OCI-M2 (cell line): ENCODE measurements around the gene RIOK3.
"Not testable (repeated sequence)": the region's sequence is repeated elsewhere in the genome, so short reads cannot be mapped to it uniquely, and the experiment has no call there.

Experiments used
- DNase-seq: peaks from one replicate; lab custom pipeline; 2025; ENCODE audit not compliant: unreplicated experiment; lab: John Stamatoyannopoulos, UW

The RIOK3 gene

DNA sequence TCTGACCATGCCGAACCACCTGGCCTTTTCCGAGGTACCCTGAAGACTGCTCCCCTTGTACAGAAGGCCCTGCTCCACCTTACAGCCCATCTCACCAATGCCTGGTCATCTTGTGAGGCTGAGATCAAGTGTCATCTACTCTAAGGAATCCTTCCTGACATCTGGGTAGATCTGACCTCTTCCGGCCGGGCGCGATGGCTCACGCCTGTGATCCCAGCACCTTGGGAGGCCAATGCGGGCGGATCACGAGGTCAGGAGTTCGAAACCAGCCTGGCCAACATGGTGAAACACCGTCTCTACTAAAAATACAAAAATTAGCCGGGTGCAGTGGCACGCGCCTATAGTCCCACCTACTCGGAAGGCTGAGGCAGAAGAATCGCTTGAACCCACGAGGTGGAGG lies 2.1 kb upstream of the RIOK3 start:
- DNase-seq: no peak

DNA sequence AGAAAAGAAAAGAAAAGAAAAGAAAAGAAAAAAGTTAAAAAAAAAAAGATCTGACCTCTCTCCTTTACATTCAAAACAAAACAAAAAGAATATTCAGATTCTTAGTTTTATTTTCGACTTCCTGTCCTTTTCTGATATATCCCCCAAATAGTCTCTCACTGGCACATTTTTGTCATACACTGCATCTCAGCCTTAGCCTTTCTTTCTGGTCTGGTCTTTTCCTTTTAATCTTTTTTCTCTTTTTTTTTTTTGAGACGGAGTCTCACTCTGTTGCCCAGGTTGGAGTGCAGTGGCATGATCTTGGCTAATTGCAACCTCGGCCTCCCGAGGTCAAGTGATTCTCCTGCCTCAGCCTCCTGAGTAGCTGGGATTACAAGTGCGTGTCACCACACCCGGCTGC lies 1.6 kb upstream of the RIOK3 start:
- DNase-seq: no peak

DNA sequence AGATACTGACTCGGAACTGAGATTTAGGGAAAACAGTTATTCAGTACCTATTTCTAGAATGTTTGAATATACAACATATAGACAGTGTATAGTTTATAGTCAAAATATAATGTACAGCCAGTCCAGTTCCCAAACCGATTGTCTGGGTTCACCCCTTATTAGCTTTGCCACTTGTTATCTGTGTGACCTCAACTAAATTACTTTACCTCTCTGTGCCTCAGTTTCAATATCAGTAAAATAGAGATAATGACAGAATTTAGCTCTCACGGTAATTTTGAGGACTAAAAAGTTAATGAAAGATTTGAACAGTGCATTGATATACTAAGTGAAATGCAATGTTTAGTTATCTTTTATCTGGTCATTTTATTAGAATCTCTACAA lies 750 bp upstream of the RIOK3 start:
- no peak for DNase-seq

DNA sequence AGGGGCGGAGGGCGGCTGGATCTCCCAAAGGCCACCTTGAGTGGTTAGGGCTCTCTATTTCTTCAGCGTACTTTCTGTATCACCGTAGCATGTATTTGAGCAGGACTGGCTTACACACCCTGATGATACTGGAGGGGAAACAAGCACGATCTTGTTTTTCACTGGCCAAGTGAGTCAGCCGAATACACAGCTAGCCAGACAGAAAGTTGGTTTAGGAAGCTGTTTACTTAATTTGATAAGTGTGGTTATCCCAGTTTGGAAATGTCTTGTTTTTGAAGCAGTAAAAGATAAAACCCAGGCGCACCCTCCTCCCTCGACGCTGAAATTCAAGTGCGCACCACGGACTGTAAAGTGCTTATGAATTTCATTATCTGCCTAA lies 582 bp downstream of the RIOK3 start:
- DNase-seq: no peak

DNA sequence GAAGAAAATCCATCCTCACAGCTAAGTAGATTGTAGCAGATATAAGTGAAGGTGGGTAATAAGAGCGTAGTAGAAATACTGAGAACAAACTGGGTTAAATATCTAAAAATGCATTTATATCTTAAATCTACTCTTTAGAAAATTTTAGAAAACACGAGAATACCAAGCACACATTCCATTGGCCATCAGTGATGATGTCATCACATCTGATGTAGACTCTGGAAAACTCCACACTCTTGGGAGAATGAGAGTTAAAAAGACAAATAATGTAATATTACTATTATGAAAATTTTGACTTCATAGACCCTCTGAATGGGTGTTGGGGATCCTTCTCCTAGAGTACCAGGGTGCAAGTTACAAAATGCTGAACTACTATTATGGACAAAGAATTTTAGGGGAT lies 3.7 kb downstream of the RIOK3 start:
- DNase-seq: no peak

DNA sequence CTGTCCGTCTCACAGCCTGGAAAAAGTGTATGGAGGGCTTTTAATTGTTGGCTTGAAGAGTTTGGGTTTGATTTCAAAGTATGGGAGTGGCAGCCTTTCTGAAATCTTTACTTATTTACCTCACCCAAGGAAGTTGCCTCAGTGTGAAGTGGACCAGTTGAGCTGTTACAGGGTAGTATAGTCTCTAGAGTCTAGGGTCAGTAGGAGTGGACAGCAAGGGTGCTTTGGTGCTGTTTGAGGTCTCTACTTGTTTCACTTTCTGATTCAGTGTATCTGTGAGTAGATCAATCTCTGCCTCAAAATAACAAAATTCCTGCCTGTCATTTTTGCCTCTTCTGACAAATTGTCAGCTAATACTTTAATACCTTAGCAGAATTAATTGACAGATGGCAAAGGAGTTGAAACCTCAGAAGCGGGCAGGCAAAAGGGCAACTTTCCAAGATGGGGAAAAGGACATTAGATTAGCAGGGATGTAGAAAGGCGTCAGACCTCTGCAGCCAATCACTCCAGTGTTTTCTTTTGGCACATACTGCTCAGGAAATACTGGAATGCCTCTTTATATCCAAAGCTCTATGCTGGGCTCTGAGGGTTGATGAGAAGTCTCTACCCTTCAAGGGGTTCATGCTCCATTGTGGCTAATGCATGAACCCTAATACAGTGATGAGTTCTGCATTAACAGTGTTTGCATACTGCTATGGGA lies 5.9 kb downstream of the RIOK3 start:
- DNase-seq: no peak

DNA sequence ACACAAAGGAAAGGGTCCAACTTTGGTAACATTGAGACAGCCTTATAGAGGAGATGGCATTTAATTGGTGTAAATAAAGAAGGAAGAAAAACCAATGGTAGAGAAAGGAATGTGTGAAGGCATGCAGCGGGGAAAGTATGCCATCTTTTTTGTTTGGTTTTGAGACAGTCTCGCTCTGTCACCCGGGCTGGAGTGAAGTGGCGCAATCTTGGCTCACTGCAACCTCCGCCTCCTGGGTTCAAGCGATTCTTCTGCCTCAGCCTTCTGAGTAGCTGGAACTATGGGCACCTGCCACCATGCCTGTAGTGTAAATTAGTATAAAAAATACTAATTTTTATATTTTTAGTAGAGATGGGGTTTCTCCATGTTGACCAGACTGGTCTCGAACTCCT lies 6.4 kb downstream of the RIOK3 start:
- DNase-seq: no peak

DNA sequence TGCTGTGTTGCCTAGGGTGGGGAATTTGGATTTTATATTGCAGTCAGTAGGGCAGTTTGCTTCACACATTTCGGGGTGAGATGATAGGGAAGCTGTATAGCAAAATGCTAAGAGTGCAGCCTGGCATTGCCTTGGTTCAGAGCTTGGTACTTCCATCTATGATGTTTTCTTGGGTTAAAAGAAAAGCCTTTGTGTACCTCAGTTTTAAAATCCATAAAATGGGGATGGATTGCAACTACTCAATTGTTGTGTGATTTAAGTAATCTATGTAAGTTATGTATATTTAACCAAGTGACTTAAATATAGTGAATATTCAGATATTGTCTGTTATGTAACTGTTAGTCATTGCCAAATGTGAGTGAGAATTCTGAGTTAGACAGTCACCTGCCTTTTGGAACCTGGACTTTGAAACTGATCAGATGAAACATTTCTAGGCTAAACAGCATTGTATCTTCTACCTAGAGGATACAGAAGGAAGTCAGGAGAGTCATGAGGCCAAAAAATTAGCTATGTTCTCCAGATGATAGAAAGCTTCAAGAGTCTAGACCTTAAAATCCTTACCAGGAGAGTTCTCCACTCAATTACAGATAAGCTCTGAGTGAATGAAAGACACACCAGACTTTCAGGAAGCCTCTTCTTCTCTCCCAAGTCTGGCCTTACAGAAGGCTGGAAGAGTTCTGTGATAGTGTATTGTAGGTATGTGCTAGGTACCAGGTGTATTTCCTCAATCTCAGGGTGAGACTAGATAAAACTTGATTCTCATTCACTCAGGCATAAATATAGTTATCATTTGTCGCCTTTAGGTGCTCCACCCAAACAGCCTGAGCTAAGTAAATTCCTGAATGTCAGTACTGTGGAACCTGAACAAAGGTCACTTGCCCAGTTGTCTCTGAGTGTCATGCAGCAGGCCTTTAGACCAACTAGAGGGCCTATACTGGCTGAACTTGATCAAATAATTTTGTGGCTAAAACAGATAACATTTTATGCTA lies 7.5 kb downstream of the RIOK3 start:
- no peak for DNase-seq

DNA sequence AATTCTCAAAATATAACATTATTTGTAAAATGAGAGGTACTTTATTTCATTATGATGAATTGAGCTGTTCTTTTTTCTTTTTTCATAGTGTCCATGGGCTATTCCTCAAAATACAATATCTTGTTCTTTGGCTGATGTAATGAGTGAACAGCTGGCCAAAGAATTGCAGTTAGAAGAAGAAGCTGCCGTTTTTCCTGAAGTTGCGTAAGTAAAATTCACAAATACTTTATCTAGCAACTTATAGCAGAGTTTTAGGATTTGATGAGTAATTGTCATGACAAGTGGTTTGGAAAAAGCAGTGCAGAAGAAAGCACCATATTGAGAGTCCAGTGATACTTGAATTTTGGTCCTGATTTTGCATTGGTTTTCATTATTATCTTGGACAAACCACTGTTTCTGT lies 9.8 kb downstream of the RIOK3 start:
- no peak for DNase-seq

DNA sequence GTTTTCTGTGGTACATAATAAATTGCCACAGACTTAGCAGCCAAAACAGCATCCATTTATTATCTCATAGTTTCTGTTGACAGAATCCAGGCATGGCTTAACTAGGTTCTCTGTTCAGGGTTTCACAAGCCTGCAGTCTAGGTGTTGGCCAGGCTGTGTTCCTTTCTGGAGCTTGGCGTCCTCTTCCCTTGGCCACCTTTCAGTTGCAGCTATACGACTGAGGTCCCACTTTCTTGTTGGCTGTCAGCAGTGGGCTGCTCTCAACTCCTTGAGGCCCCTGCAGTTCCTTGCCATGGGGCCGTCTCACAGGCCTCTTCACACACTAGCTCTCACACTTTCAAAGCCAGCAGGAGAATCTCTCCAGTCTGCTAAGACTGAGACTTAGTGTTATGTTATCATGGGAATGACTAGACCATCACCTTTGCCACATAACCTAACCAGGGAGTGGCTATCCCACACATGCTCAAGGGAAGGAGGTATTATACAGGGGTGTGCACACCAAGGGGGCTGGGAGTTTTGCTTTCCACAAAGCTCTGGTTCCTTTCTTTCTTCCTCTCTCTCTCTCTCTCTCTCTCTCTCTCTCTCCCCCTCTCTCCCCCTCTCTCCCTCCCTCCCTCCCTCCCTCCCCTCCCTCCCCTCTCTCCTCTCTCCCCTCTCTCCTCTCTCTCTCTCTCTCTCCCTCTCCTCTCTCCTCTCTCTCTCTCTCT lies 15.8 kb downstream of the RIOK3 start:
- no peak for DNase-seq

DNA sequence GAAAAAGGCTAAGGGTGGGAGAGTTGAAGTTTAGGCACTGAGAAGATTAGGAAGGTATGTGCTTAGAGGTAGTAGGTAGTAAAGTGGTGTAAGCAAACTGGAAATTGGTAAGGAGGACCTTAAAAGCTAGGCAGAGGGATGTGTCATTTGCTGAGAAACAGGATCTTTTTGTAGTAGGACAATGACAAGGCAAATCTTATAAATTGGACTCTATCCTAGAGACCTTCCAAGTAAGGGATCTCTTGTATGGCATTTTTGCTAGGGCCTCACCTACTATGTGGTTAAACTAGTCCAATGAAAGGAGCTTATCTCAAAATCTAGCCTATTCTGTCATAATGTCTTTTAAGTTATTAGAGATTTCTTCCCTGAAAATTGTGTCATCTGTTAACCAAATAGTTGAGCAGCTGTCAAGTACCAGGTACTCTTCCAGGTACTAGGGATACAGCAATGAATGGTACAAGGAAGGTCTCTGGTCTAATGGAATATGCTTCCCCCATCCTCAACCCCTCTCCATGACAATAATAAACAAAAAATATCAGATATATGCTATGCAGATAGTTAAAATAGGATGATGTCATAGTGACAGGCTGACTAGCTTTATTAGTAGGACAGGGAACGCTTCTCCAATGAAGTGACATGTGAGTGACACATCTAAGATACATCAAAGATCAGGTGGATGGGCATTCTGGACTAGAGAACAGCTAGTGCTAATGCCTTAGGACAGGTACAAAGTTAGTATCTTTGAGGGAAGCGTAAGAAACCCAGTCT lies 17.7 kb downstream of the RIOK3 start:
- DNase-seq: no peak

DNA sequence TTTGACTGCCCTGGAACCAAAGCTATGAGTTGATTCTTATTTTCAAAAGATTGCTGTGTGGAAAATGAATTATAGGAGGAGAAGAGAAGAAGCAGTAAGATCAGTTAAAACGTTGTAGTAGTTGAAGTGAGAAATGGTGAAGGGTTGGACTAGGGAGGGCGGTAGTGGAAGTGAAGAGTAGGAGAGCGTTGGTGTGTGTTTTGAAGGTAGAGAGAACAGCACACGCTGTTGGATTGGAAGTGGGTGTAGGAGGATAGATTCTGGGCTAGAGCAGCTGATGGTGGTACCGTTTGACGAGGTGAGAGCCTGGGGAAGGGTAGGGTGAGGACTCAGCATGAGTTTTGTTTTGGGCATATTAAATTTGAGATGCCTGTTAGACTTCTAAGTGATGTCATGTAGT lies 18.4 kb downstream of the RIOK3 start:
- no peak for DNase-seq

DNA sequence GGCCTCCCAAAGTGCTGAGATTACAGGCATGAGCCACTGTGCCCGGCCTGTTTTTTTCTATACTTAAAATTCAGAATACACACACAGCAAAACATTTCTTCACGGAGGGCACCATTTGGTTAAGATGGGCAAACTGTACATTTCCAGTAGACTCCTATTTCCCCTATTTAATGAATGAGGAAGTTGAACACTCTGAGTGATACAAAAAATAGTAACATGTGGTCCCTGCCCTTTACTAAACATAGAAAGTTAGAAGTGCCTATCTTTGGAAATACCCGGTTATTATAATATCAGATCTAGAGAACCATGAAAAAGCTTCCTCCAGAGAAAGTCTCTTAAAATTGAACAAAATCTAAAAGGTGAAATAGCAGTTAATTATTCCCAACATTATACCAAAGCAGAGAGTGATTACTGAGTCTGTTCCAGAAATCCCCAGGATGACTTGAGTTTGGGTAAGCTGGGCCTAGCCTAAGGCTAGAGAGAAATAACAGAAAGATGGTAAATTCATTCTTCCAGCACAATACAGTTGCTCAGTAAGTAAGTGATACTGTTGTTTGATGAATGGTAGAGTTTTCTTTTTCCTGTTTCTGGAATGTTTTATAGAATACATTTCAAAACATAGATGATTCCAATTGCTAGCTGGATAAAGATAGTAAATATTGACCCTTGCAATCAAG lies 26.9 kb downstream of the RIOK3 start:
- DNase-seq: no peak

DNA sequence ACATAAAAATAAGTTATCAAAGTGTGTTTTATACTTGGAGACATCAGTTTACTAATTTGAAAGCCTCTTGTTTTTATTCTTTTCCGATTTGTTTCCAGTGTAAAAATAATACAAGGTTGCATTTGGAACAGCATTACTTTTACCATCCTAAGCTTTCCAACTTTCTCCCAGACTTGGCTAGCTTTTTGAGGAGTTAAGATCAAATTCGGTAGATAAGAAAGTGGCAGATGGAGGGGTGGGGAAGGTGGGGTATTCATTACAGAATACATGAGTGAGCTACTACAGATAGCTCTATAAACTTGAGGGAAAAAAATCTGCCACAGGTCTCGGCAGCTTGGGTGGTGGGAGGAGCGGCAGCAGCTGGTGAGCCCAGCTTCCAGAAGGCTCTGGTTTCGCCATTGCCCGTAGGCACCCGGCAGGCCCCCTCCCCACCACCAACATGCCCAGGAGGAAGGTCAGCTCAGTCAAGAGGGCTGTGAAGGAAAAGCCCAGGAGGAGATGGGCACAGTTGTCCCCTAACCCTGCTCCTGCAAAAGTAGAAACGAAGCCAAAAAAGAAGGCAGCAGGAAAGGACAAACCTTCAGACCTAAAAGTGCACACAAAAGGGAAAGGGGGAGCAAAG lies 31.6 kb downstream of the RIOK3 start:
- DNase-seq: no peak

DNA sequence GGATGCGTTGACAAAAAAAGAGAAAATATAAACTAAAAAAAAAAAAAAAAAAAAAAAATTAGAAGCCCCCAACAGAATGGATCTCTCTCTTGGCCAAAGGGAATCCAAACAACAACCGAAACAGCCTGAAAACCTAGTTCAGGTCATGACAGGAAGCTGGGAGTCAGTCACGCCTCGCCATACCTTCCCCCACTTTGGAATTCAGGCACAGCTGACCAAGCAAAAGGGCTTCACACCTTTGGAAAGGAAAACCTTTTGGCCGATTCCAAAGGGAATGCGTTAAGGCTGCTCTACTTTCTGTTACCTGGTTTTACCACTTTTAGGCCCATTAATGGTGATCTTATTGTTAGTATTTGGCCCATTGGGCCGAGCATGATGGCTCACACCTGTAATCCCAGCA lies 32.3 kb downstream of the RIOK3 start:
- DNase-seq: no peak

DNA sequence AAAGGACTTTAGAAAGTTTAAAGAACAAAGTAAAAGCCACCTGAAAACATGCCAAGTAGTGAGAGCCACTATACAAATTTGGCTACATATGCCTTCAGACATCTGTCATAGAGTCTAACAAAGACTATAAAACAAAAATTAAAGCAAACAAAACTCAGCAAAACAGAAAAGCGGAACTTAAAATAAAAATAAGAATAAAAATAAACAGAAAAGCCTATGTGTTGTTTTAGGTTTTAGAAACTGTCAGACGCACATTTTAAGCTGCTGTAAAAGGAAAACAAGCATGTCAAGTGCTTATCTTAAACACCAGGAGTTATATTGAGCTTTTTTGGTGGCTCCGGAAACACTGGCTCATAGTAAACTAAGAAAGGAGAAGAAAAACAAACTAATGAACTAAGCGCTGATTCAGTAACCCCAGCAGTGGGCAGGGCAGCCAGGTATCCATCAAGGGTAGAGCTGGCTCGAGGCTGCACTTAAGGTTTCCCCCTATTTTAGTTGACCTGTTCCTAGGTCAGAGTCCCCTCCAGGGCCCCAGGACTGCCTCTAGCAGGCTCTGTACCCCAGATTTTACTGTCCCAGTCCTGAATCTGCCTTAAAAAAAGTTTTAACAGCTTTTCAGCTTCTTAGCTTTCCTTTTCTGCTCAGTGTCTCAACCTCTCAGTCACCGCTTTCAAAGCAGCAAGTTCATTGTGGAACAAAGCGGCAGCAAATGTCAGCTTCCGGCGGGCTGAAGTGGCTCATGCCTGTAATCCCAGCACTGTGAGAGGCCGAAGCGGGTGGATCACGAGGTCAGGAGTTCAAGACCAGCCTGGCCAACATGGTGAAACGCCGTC lies 34.9 kb downstream of the RIOK3 start:
- peak; percentile 51 for DNase-seq

DNA sequence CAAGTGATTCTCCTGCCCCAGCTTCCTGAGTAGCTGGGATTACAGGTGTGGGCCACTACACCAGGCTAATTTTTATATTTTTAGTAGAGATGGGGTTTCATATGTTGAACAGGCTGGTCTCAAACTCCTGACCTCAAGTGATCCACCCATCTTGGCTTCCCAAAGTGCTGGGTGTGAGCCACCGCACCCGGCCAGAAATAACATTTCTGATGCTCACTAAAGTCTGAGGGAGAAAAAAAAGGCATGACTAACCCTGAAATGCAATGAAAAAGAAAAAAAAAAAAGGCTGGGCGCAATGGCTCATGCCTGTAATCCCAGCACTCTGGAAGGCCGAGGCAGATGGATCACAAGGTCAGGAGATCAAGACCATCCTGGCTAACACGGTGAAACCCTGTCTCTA lies 36.5 kb downstream of the RIOK3 start:
- DNase-seq: not testable (repeated sequence)

DNA sequence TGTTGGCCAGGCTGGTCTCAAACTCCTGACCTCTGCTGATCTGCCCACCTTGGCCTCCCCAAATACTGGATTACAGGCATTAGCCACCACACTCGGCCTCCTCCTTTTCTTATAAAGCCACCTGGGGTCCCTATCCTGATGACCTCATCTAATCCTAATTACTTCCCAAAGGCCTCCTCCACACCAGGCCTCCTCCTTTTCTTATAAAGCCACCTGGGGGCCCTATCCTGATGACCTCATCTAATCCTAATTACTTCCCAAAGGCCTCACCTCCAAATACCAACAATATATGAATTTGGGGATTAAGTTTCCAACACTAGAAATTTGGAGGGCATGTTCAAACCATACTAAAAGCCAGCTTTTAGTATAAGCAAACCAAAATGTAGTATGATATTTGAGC lies 40.6 kb downstream of the RIOK3 start:
- no peak for DNase-seq

DNA sequence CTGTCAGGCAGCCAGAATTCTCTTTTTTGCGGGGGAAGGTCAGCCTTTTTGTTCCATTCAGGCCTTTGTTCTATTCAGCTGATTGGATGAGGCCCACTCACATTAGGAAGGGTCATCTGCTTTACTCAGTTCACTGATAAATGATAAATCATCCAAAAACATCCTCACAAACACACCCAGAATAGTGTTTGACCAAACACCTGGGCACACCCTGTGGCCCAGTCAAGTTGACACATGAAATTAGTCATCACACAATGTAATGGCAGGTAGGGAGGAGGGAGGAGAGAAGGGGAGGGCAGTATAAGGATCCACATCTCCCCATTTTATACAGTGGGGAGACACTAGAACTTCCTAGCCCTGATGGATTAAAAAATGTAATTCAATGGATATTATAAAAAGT lies 41.9 kb downstream of the RIOK3 start:
- DNase-seq: no peak
